ENCODE results near the gene ZNF684.

The ZNF684 gene

DNA sequence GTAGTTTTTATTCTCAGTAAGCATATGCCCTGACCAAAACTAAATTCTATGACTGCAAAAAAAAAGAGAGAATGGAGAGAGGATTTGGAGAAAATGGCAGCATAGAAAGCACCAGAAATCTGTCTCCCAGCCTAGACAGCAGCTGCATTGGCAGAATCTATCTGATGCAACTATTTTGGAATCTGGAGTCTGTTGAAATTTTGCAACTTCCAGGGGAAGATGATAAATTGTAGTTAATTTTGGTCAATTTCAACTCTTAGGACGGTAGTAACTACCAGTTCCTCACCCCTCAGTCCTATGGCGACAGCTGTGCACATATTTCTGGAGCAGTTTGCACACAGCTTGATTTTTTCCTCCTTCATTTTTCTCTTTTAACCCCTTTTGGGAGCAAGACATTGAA is 11.9 kb upstream of the ZNF684 start:
- no peak overlapping the region for H2AFZ ChIP-seq
- no peak overlapping the region for H3K4me3 ChIP-seq (ENCODE audit: low read depth, low read length)
- no peak overlapping the region for H3K4me2 ChIP-seq (ENCODE audit: low read length)
- no peaks in the 10 kb centered on the region for H3K36me3 ChIP-seq (ENCODE audit: control insufficient read depth, insufficient read depth, low read length)
- H3K79me2 ChIP-seq, result no peaks in the 10 kb centered on the region
- H3K27ac ChIP-seq, result no peak overlapping the region
- H3K27me3 ChIP-seq (ENCODE audit: control insufficient read depth, insufficient read depth, low read length), result no peaks in the 10 kb centered on the region
- H3K9me3 ChIP-seq (ENCODE audit: control insufficient read depth, low read length), result no peaks in the 10 kb centered on the region
- TF ChIP-seq CTCF (IDR thresholded peaks at IDR 0.05), result no peak
- no peak overlapping the region for H3K9ac ChIP-seq
- no peaks in the 10 kb centered on the region for H3K4me1 ChIP-seq

GRCh38 chr1:40530735-40531380 is 579 bp upstream of the ZNF684 start:
- H3K4me3 ChIP-seq (ENCODE audit: low read depth, low read length), result peak overlapping the region; percentile 93
- TF ChIP-seq CTCF (IDR thresholded peaks at IDR 0.05), result no peak
- H3K9me3 ChIP-seq (ENCODE audit: control insufficient read depth, low read length), result no peaks in the 10 kb centered on the region

GRCh38 chr1:40532062-40532389 is 589 bp downstream of the ZNF684 start:
- H3K9me3 ChIP-seq (ENCODE audit: control insufficient read depth, low read length), result no peaks in the 10 kb centered on the region
- H3K79me2 ChIP-seq, result no peaks in the 10 kb centered on the region
- no peak for TF ChIP-seq CTCF (IDR thresholded peaks at IDR 0.05)
- H3K4me2 ChIP-seq (ENCODE audit: low read length), result peak overlapping the region; percentile 98
- no peaks in the 10 kb centered on the region for H3K27me3 ChIP-seq (ENCODE audit: control insufficient read depth, insufficient read depth, low read length)
- peak overlapping the region; percentile 96 for H2AFZ ChIP-seq
- H3K9ac ChIP-seq, result no peak overlapping the region
- no peaks in the 10 kb centered on the region for H3K4me1 ChIP-seq
- no peaks in the 10 kb centered on the region for H3K36me3 ChIP-seq (ENCODE audit: control insufficient read depth, insufficient read depth, low read length)
- peak overlapping the region; percentile 82 for H3K27ac ChIP-seq
- peak overlapping the region; percentile 93 for H3K4me3 ChIP-seq (ENCODE audit: low read depth, low read length)

More at GRCh38 chr1:40530735-40531380, 579 bp upstream of the ZNF684 start:
- peak overlapping the region; percentile 98 for H3K4me2 ChIP-seq (ENCODE audit: low read length)
- no peaks in the 10 kb centered on the region for H3K36me3 ChIP-seq (ENCODE audit: control insufficient read depth, insufficient read depth, low read length)
- H3K4me1 ChIP-seq, result no peaks in the 10 kb centered on the region
- peak overlapping the region; percentile 82 for H3K27ac ChIP-seq
- peak overlapping the region; percentile 96 for H2AFZ ChIP-seq
- no peaks in the 10 kb centered on the region for H3K27me3 ChIP-seq (ENCODE audit: control insufficient read depth, insufficient read depth, low read length)
- H3K79me2 ChIP-seq, result no peaks in the 10 kb centered on the region
- no peak overlapping the region for H3K9ac ChIP-seq

DNA sequence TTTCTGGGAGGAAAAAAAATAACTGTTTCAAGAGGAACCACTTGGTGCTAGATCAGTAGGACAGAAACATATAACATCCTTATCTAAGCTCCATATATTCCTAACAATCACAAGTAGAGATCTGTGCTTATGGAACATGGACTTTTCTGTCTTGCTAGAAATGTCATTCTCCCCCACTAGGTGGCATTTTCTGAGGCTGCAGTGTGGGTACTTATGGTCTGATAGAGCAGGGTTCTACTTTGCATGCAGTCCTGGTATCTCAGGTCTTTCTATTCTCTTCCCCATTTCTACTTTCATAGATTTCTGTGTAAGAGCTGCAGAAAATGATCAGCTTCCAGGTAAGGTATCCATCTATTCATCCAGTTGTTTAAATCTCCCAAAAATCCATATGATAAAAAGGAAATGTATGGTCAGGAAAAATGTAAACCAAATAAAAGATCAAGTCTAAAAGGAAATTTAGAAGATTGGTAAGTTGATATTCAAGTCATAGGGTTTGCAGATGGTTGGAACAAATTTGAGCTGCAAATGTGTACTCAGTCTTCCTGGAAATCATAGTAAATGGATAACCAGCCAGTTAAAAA is 1.5 kb downstream of the ZNF684 start:
- no peak overlapping the region for H2AFZ ChIP-seq
- no peak for TF ChIP-seq CTCF (IDR thresholded peaks at IDR 0.05)
- no peaks in the 10 kb centered on the region for H3K27me3 ChIP-seq (ENCODE audit: control insufficient read depth, insufficient read depth, low read length)
- H3K9ac ChIP-seq, result no peak overlapping the region
- no peak overlapping the region for H3K27ac ChIP-seq
- peak overlapping the region; percentile 98 for H3K4me2 ChIP-seq (ENCODE audit: low read length)
- H3K9me3 ChIP-seq (ENCODE audit: control insufficient read depth, low read length), result no peaks in the 10 kb centered on the region
- peak overlapping the region; percentile 93 for H3K4me3 ChIP-seq (ENCODE audit: low read depth, low read length)
- H3K4me1 ChIP-seq, result no peaks in the 10 kb centered on the region
- no peaks in the 10 kb centered on the region for H3K79me2 ChIP-seq
- H3K36me3 ChIP-seq (ENCODE audit: control insufficient read depth, insufficient read depth, low read length), result no peaks in the 10 kb centered on the region

DNA sequence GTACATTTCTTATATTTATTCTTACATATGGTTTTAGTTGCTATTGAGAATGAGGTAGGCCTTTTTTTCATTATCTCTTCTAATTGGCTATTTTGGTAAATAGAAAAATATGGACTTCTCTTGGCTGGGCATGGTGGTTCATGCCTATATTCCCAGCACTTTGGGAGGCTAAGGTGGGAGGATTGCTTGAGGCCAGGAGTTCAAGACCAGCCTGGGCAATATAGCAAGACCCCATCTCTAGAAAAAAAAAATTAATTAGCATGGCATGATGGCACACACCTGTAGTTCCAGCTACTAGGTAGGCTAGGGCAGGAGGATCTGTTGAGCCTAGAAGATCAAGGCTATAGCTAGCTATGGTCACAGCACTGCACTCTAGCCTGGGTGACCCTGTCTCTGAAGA is 3.2 kb downstream of the ZNF684 start:
- H3K27me3 ChIP-seq (ENCODE audit: control insufficient read depth, insufficient read depth, low read length), result no peaks in the 10 kb centered on the region

More for the DNA sequence above, 3.2 kb downstream of the ZNF684 start:
- no peak overlapping the region for H3K9ac ChIP-seq
- no peaks in the 10 kb centered on the region for H3K4me1 ChIP-seq
- no peak overlapping the region for H3K4me3 ChIP-seq (ENCODE audit: low read depth, low read length)
- H3K79me2 ChIP-seq, result no peaks in the 10 kb centered on the region
- TF ChIP-seq CTCF (IDR thresholded peaks at IDR 0.05), result no peak
- no peak overlapping the region for H3K27ac ChIP-seq
- H3K4me2 ChIP-seq (ENCODE audit: low read length), result no peak overlapping the region
- H3K36me3 ChIP-seq (ENCODE audit: control insufficient read depth, insufficient read depth, low read length), result no peaks in the 10 kb centered on the region
- no peaks in the 10 kb centered on the region for H3K9me3 ChIP-seq (ENCODE audit: control insufficient read depth, low read length)
- H2AFZ ChIP-seq, result no peak overlapping the region

Data from parathyroid adenoma (tissue), 2 donors.